SU-DHL-6 (cell line): ENCODE data around the gene TSPYL1.

Experiments
- EZH2phosphoT487 ChIP-seq: fragments of 200-600 bp; sonication (generic), shearing (Covaris generic); conservative IDR thresholded peaks from 2 replicates; pipeline ENCODE4 v1.6.1; 2018; ENCODE audit warnings: mild to moderate bottlenecking, antibody characterized with exemption, low read length, moderate library complexity, mixed read lengths
- TF ChIP-seq, protein P1 (sequence below): fragments of 200-600 bp; sonication (generic); IDR thresholded peaks from one replicate; pipeline ENCODE4 v1.5.1; 2017; ENCODE audit warnings: antibody characterized with exemption, mild to moderate bottlenecking, low read length, moderate library complexity; ENCODE audit not compliant: insufficient read depth, poor library complexity, severe bottlenecking

DNA sequence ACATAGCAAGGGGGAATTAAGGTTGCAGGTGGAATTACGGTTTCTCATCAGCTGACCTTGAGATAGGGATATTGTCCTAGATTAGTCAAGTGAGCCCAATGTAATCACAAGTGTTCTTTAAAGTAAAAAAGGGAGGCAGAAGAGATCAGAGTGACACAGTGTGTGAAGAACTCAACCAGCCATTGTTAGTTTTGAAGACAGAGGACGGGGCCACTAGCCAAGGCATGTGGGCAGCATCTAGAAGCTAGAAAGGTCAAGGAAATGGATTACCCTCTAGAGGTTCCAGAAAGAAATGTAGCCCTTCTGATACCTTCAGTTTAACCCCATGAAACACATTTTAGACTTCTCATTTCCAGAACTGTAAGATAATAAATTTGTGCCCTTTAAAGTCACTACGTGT lies 18.5 kb upstream of the TSPYL1 start:
- TF ChIP-seq, protein P1, sequence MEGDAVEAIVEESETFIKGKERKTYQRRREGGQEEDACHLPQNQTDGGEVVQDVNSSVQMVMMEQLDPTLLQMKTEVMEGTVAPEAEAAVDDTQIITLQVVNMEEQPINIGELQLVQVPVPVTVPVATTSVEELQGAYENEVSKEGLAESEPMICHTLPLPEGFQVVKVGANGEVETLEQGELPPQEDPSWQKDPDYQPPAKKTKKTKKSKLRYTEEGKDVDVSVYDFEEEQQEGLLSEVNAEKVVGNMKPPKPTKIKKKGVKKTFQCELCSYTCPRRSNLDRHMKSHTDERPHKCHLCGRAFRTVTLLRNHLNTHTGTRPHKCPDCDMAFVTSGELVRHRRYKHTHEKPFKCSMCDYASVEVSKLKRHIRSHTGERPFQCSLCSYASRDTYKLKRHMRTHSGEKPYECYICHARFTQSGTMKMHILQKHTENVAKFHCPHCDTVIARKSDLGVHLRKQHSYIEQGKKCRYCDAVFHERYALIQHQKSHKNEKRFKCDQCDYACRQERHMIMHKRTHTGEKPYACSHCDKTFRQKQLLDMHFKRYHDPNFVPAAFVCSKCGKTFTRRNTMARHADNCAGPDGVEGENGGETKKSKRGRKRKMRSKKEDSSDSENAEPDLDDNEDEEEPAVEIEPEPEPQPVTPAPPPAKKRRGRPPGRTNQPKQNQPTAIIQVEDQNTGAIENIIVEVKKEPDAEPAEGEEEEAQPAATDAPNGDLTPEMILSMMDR, result no peak
- no peak for TF ChIP-seq EZH2phosphoT487
